GM18858 (cell line): Measurements from ENCODE around the gene ABI2.
"Not testable (repeated sequence)": the region's sequence is repeated elsewhere in the genome, so short reads cannot be mapped to it uniquely, and the experiment has no call there.

Experiments used
- ATAC-seq: cut with Tn5 transposase; IDR thresholded peaks from one replicate; pipeline ENCODE4 v1.9.1; 2021; ENCODE audit not compliant: unreplicated experiment

The ABI2 gene

DNA sequence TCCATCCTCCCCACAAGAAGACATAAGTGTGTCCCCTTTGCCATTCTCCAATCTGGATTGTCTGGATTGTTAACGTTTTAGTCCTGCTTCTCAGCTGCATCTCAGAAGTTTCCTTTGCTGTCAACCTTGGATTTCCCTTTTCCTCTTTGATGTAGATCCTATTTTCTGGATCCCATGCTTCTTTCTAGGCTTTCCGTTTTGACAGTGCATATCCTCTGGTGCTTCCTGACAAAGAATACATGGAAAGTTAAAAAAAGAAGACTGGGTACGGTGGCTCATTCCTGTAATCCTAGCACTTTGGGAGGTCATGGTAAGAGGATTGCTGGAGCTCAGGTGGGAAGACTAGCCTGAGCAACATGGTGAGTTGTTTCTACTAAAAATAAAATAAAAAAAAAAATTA is 26.8 kb downstream of the ABI2 start:
- ATAC-seq, result no peak

- ATAC-seq, result no peak
Measured at GRCh38 chr2:203359450-203359849, 31.3 kb downstream of the ABI2 start.

- no peak for ATAC-seq
Measured at GRCh38 chr2:203360833-203361430, 32.7 kb downstream of the ABI2 start.

GRCh38 chr2:203361495-203361894 is 33.3 kb downstream of the ABI2 start:
- no peak for ATAC-seq

GRCh38 chr2:203361922-203362321 is 33.7 kb downstream of the ABI2 start:
- ATAC-seq, result no peak

- no peak for ATAC-seq
Measured at GRCh38 chr2:203366639-203367466, 38.7 kb downstream of the ABI2 start.

- not testable (repeated sequence) for ATAC-seq
Measured at GRCh38 chr2:203372706-203373105, 44.5 kb downstream of the ABI2 start.

DNA sequence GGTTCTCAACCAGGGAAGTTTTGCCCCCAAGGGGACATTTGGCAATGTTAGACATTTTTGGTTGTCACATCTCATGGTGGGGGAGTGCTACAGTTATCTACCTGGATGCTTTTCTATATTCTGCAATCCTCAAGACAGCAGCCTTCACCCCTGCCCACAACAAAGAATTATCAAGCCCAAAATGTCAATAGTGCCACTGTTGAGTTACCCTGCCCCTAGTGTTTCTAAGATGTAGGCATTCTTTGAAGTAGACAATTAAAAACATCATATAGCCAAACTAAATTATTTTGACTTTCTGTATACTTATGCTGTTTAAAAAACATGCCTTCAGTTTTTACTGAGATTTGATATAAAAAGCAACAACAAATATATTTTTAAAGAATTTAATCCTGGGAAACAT is 48.0 kb downstream of the ABI2 start:
- ATAC-seq, result no peak

- ATAC-seq, result no peak
Measured at GRCh38 chr2:203379156-203379555, 51.0 kb downstream of the ABI2 start.

DNA sequence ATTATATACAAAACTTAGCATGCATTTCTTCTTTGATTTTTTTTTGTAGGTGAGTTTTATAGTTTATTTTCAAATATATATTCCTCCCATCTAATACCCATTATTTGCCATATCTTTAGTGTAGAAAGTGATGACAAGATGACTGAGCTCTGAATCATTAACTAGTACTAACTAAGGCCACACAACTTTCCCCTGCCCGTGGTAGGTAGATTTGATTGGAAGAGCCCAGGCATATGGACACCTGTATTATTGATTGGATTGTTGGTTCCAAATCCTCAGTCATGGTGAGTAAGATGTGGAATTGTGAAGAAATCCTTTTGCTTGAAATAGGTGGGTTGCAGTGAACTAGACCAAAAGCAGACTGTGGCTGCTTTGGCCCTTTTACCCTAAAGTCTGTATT is 54.8 kb downstream of the ABI2 start:
- ATAC-seq, result no peak

DNA sequence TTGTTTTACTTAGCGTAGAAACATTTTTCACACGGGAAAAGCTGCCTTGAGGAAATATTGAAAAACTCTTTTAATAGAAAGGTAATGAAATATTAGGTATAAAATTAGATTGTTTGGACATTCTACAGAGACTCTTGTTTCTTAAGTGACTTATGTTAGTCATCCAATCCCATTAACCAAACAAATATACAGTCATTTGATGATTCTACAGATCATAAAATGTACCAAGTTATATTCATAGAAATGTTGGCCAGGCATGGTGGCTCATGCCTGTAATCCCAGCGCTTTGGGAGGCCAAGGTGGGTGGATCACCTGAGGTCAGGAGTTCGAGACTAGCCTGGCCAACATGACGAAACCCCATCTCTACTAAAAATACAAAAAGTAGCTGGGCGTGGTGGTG is 60.0 kb downstream of the ABI2 start:
- ATAC-seq, result not testable (repeated sequence)

GRCh38 chr2:203394519-203395227 is 66.5 kb downstream of the ABI2 start:
- ATAC-seq, result no peak

DNA sequence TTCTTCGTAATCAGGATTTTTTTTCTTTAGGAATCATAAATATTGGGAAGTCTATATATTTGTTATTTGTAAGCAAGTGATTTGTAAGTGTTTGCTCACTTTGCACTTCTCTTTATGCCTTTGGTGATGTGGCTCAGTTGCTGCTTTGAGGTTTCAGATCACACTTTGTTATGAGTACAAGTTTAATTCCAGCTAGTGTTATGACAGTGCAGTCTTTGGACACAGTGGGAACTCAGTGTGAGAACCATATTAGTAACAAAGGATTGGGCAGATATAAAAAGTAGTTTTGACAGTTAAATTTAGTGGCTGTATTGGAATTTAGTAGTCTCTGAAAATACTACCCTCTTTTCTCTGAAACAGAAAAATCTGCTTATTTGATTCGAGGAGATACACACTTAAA is 67.7 kb downstream of the ABI2 start:
- no peak for ATAC-seq

DNA sequence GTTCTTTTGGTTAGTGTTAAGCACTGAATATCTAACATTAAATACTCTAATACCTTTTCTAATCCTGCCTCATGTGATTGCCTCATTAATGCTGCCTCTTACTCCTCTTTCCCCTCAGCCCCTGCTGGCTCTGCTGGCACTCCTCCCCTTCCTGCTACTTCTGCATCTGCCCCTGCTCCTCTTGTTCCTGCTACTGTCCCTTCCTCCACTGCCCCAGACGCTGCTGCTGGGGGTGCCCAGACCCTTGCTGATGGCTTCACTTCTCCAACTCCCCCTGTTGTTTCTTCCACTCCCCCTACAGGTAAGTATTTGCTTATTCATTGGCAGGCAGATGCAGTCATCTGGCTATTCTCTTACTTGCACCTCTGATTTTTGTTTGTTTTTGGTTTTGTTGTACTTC is 68.5 kb downstream of the ABI2 start:
- no peak for ATAC-seq

GRCh38 chr2:203399031-203399430 is 70.8 kb downstream of the ABI2 start:
- no peak for ATAC-seq

DNA sequence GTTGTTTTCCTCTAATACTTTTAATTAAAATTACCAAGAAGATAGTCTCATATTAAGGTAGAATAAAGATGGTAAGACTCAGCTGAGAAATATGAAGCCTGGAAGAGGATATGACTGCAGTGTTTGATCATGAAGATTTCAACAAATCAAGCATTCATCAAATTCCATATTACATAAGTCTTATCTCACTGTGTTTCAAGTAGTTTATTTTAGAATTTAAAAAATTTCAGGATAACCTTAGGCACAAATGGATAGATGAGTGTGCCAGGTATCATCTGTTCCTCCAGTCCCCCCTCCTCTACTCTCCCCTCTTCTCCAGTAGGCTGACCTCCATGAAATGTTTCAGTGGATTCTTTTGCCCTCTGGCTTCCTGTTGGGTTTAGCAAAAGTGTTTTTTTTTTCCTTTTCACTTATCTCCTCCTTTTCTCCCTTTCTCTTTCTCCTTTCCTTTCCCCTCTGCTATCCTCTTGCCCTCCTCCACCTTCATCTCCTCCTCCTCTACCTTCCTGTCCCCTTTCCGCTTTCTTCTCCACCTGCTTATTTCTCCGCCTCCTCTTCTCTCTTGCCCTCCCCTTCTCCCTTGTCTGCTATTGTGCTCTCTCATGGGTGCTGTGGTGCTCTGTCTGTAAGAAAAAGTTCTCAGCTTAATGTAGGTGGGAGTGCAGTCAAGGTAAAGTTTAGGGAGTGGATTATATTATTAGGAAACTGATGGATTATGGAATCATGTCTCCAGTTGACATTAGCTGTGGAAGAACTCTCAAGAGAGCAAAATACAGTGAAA is 72.8 kb downstream of the ABI2 start:
- ATAC-seq, result no peak

DNA sequence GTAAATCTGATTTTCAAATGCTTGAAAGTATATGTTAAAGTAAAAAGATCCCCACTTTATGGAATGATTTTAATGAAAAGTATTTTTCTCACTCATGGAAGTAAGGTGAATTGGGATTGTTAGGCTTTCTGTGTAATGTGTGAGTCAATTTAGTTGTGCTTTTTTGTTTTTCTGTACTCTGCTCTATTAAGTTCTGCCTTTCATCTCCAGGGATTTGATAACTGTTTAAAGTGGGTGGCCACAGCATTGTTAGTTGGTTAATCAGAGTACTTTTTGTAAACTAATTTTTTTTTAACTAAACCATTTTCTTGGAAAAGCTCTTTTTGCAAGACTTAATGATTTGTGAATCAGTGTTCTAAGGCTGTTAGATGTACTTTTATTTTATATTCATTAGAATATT is 76.8 kb downstream of the ABI2 start:
- no peak for ATAC-seq

DNA sequence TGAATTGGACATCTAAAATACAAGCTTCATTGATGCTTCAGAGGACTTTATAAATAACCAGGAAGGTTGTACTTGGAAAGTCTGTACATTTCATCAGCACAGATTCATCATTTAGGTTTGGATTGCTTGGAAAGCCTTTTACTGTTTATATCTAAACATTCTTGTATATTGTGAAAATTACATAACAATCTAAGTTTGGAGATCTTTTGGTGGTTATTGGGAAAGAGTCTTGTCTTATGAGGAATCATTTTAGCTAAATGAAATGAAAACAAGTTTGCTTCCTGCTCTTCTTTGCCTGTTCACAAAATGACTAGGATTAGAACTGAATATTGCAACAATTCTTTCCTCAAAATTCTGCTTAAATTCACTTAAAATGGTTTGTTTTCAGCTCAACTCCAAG is 79.3 kb downstream of the ABI2 start:
- ATAC-seq, result no peak

- ATAC-seq, result no peak
Measured at GRCh38 chr2:203412546-203413331, 84.5 kb downstream of the ABI2 start.

DNA sequence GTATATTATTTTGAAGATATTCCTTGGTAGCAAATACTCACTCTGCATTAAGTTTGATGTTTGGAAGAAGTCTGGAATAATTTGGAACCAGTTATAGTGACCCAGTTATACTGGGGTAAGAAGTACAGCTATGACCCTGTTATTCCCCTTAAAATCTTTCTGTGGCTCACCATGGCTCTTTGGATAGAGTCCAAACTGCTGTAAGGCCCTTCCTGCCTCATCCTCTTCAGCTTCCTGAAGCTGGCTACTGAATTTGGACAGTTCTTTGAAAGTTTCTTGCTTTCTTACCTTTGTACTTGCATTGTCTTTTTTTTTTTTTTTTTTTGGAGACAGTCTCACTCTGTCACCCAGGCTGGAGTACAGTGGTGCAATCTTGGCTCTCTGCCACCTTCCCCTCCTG is 85.6 kb downstream of the ABI2 start:
- no peak for ATAC-seq

DNA sequence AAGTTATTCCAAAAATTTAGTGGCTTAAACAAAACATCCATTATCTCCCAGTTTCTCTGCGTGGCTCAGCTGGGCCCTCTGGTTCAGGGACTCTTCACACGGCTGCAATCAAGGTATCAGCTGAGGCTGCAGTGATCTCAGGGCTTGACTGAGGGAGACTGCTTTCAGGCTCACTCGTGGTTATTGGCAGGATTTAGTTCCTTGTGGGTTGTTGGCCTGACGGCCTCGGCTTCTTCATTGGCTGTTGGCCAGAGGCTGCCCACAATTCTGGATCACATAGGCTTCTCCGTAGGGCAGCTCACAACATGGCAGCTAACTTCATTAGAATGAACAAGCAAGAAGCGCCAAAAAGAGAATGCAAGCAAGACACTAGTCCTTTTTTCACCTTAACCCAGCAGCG is 90.1 kb downstream of the ABI2 start:
- no peak for ATAC-seq
